Cardiac fibroblast (primary cell): ENCODE measurements around the gene SLC12A3.

Experiments used
- DNase-seq, 2 donors: peaks; one replicate each; pipeline versions ENCODE4 v3.0.0 to v3.0.0-alpha.2; 2010; ENCODE audit warnings: low read depth in 2 of 2
- H3K4me3 ChIP-seq, 2 donors: replicated peaks in 1 of 2; 1 replicate in 1 of 2; 2 replicates in 1 of 2; pipeline ENCODE4 v1.5.1; 2011; ENCODE audit warnings: low read depth in 2 of 2, low read length in 2 of 2, mild to moderate bottlenecking in 2 of 2, moderate library complexity in 1 of 2
- CTCF ChIP-seq: IDR thresholded peaks from one replicate; pipeline ENCODE4 v1.5.1; 2011; ENCODE audit warnings: low read depth, mild to moderate bottlenecking, low read length, inconsistent platforms

Gene SLC12A3

GRCh38 chr16:56888806-56889205 lies 23.8 kb downstream of the SLC12A3 start:
- DNase-seq, result no peak
- H3K4me3 ChIP-seq, result no peak overlapping the region
- no peak for TF ChIP-seq CTCF

DNA sequence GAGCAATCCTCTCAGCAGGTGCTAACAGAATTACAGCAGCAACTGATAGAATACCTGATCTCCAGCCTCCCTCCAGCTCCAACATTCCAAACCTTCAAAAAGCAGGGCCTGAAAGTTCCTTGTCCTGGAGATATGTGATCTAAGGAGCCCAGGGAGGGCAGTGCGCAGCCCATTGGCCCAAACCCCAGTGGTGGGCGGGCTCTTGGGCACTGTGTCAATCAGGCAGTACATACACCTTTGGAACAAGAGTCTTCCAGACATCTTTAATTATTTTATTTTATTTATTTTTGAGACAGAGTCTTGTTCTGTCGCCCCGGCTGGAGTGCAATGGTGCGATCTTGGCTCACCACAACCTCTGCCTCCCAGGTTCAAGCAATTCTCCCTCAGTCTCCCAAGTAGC lies 24.2 kb downstream of the SLC12A3 start:
- DNase-seq, result no peak

GRCh38 chr16:56891685-56892084 lies 26.7 kb downstream of the SLC12A3 start:
- no peak overlapping the region for H3K4me3 ChIP-seq
- no peak for TF ChIP-seq CTCF
- no peak for DNase-seq

More for the DNA sequence above, 24.2 kb downstream of the SLC12A3 start:
- no peak overlapping the region for H3K4me3 ChIP-seq
- no peak for TF ChIP-seq CTCF

GRCh38 chr16:56892705-56893104 lies 27.7 kb downstream of the SLC12A3 start:
- no peak for TF ChIP-seq CTCF
- DNase-seq, result no peak
- no peak overlapping the region for H3K4me3 ChIP-seq

DNA sequence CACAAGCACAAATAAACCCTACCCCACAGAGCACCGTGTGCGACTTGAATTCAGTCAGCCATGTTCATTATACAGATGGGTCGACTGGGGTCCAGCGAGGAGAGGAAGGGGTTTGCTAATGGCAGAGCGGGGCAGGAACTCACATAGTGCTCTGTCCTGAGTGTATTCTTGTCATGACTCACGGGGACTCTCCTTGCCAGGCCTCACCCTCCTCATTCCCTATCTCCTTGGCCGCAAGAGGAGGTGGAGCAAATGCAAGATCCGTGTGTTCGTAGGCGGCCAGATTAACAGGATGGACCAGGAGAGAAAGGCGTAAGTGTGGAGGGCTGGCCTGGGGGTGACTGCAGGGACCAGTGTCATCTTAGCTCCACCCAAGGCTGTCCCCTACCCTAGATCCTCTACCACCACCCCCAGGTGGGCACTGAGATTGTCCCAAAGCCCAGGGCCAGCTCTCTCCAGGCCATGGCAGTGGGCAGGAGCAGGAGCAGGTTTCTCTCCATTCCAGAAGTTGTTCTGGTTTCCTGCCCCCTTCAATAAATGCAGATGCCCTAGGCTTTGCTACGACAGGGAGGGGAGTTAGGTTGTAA lies 29.4 kb downstream of the SLC12A3 start:
- no peak for DNase-seq
- no peak overlapping the region for H3K4me3 ChIP-seq
- no peak for TF ChIP-seq CTCF

GRCh38 chr16:56895813-56896212 lies 30.8 kb downstream of the SLC12A3 start:
- TF ChIP-seq CTCF, result no peak
- H3K4me3 ChIP-seq, result no peak overlapping the region
- DNase-seq, result no peak

- DNase-seq, result no peak
- H3K4me3 ChIP-seq, result no peak overlapping the region
- TF ChIP-seq CTCF, result no peak
Measured at GRCh38 chr16:56896244-56896643, 31.2 kb downstream of the SLC12A3 start.
